Parathyroid adenoma (tissue), 2 donors: Measurements from ENCODE around the gene GDA.

Source experiments
- H2AFZ ChIP-seq: fragments of 300-600 bp; sonication (generic); one replicate; pipeline ENCODE4 v1.7.0; 2017; ENCODE audit warnings: antibody characterized with exemption, mild to moderate bottlenecking
- H3K27ac ChIP-seq: fragments of 300-600 bp; sonication (generic); one replicate; pipeline ENCODE4 v1.7.0; 2017
- H3K27me3 ChIP-seq: fragments of 300-600 bp; sonication (generic); one replicate; pipeline ENCODE4 v1.7.0; 2017; ENCODE audit warnings: low read length; ENCODE audit not compliant: control insufficient read depth, insufficient read depth
- H3K36me3 ChIP-seq: fragments of 300-600 bp; sonication (generic); one replicate; pipeline ENCODE4 v1.7.0; 2017; ENCODE audit warnings: low read length; ENCODE audit not compliant: control insufficient read depth, insufficient read depth
- H3K4me1 ChIP-seq: fragments of 300-600 bp; sonication (generic); one replicate; pipeline ENCODE4 v1.7.0; 2017; ENCODE audit warnings: control low read depth
- H3K4me2 ChIP-seq: fragments of 300-600 bp; sonication (generic); one replicate; pipeline ENCODE4 v1.7.0; 2017; ENCODE audit warnings: low read length
- H3K4me3 ChIP-seq: fragments of 300-600 bp; sonication (generic); one replicate; pipeline ENCODE4 v1.7.0; 2017; ENCODE audit warnings: low read depth, low read length
- H3K79me2 ChIP-seq: fragments of 300-600 bp; sonication (generic); one replicate; pipeline ENCODE4 v1.7.0; 2017; ENCODE audit warnings: control low read depth
- H3K9ac ChIP-seq: fragments of 300-600 bp; sonication (generic); one replicate; pipeline ENCODE4 v1.7.0; 2017; ENCODE audit warnings: mild to moderate bottlenecking
- H3K9me3 ChIP-seq: fragments of 300-600 bp; sonication (generic); one replicate; pipeline ENCODE4 v1.7.0; 2017; ENCODE audit warnings: low read length; ENCODE audit not compliant: control insufficient read depth
- TF ChIP-seq, protein P1 (sequence below): fragments of 300-600 bp; sonication (generic); IDR thresholded peaks from one replicate; pipeline ENCODE4 v1.7.0; 2017; ENCODE audit warnings: antibody characterized with exemption, mild to moderate bottlenecking
- donor health status: primary hyperparathyroidism.

The GDA gene

GRCh38 chr9:72226146-72226812, 77.0 kb downstream of the GDA start:
- Histone ChIP-seq H2AFZ (no peak overlapping the region), H3K79me2 (no peaks in the 10 kb centered on the region), H3K27ac (no peak overlapping the region), H3K27me3 (no peaks in the 10 kb centered on the region), H3K36me3 (no peaks in the 10 kb centered on the region), H3K9me3 (no peaks in the 10 kb centered on the region), H3K4me1 (no peaks in the 10 kb centered on the region), H3K4me3 (no peak overlapping the region), H3K9ac (no peak overlapping the region), H3K4me2 (no peak overlapping the region)
- TF ChIP-seq, protein P1, sequence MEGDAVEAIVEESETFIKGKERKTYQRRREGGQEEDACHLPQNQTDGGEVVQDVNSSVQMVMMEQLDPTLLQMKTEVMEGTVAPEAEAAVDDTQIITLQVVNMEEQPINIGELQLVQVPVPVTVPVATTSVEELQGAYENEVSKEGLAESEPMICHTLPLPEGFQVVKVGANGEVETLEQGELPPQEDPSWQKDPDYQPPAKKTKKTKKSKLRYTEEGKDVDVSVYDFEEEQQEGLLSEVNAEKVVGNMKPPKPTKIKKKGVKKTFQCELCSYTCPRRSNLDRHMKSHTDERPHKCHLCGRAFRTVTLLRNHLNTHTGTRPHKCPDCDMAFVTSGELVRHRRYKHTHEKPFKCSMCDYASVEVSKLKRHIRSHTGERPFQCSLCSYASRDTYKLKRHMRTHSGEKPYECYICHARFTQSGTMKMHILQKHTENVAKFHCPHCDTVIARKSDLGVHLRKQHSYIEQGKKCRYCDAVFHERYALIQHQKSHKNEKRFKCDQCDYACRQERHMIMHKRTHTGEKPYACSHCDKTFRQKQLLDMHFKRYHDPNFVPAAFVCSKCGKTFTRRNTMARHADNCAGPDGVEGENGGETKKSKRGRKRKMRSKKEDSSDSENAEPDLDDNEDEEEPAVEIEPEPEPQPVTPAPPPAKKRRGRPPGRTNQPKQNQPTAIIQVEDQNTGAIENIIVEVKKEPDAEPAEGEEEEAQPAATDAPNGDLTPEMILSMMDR, result no peak

DNA sequence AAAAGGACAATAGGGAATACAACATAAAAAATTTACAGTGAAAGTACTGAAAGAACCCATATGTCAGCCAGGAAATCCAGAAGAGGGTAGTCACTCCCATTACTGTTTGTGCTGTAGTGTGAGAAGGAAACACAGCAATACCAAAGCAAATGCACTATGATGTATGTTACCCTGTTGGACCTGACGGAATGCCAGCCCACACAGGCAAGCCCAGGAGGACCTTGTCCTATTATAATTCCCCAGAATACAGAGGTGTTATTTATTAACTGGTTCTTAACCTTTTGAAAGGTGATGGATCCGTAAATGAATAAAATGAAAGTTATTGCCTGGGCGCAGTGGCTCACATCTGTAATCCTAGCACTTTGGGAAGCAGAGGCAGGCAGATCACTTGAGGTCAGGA, 79.0 kb downstream of the GDA start:
- no peaks in the 10 kb centered on the region for H3K4me1 ChIP-seq
- H3K27me3 ChIP-seq, result no peaks in the 10 kb centered on the region
- no peaks in the 10 kb centered on the region for H3K9me3 ChIP-seq
- no peak overlapping the region for H2AFZ ChIP-seq
- no peak overlapping the region for H3K4me2 ChIP-seq
- H3K27ac ChIP-seq, result no peak overlapping the region
- TF ChIP-seq, protein P1, result no peak
- H3K36me3 ChIP-seq, result no peaks in the 10 kb centered on the region
- no peak overlapping the region for H3K9ac ChIP-seq
- H3K4me3 ChIP-seq, result no peak overlapping the region
- no peaks in the 10 kb centered on the region for H3K79me2 ChIP-seq

GRCh38 chr9:72232778-72233177, 83.5 kb downstream of the GDA start:
- no peak overlapping the region for H3K4me3 ChIP-seq
- TF ChIP-seq, protein P1, result no peak

DNA sequence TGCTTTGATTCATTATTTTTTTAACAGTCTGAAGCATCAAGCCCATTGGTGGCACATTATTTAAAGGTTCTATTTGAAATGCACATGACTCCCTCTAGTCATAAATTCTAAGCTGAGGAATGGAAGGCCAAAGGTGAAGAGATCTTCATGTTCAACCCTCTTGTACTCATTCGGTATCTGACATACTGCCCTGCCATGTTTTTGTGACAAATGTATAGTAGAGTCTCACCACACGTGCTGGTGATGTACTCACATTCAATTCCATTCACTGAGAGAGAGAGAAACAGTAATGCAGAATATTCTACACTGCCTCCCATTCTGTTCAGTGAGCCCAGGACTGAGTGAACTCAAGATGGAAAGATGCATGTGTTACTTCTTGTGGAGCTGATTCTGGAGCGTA, 98.3 kb downstream of the GDA start:
- Histone ChIP-seq H2AFZ (no peak overlapping the region), H3K36me3 (no peaks in the 10 kb centered on the region), H3K4me3 (no peak overlapping the region), H3K4me2 (no peak overlapping the region), H3K4me1 (no peaks in the 10 kb centered on the region), H3K79me2 (no peaks in the 10 kb centered on the region), H3K27me3 (no peaks in the 10 kb centered on the region), H3K9me3 (no peaks in the 10 kb centered on the region), H3K9ac (no peak overlapping the region), H3K27ac (no peak overlapping the region)
- TF ChIP-seq, protein P1, result no peak

More at GRCh38 chr9:72232778-72233177, 83.5 kb downstream of the GDA start:
- Histone ChIP-seq H3K79me2 (no peaks in the 10 kb centered on the region), H2AFZ (no peak overlapping the region), H3K36me3 (no peaks in the 10 kb centered on the region), H3K4me1 (no peaks in the 10 kb centered on the region), H3K4me2 (no peak overlapping the region), H3K27me3 (no peaks in the 10 kb centered on the region), H3K9me3 (no peaks in the 10 kb centered on the region), H3K9ac (no peak overlapping the region), H3K27ac (no peak overlapping the region)

DNA sequence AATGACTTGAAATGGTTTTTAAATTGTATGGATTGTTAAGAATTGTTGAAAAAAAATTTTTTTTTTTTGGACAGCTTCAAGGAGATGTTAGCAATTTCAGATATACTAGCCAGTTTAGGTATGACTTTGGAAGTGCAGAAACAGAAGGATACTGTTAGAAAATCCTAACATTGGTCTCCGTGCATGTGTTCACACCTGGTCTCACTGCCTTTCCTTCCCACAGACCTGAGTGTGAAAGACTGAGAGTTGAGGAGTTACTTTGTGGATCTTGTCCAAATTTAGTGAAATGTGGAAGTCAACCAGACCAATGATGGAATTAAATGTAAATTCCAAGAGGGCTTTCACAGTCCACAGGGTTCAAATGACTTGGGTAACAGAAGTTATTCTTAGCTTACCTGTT, 102.3 kb downstream of the GDA start:
- Histone ChIP-seq H3K9ac (no peak overlapping the region), H3K9me3 (no peaks in the 10 kb centered on the region), H3K79me2 (no peaks in the 10 kb centered on the region), H3K27me3 (no peaks in the 10 kb centered on the region), H3K36me3 (no peaks in the 10 kb centered on the region), H3K4me2 (no peak overlapping the region), H3K4me3 (no peak overlapping the region), H3K27ac (no peak overlapping the region), H3K4me1 (no peaks in the 10 kb centered on the region), H2AFZ (no peak overlapping the region)
- TF ChIP-seq, protein P1, result no peak
